ENCODE measurements around the gene DDX53.

Gene DDX53

GRCh38 chrX:22999696-23000223 is at the start of gene DDX53:
TSS of gene DDX53 (plus strand) at chrX:22999960. CDS start at chrX:23000058, 98 bp downstream.
- no peak for DNase-seq (ENCODE audit: low spot score)

- no peak for DNase-seq (ENCODE audit: low spot score)
Observed at GRCh38 chrX:22950269-22951266, 49.2 kb upstream of the DDX53 start.

- no peak for DNase-seq (ENCODE audit: low spot score)
Observed at GRCh38 chrX:22952010-22952409, 47.8 kb upstream of the DDX53 start.

GRCh38 chrX:22958250-22958649 is 41.5 kb upstream of the DDX53 start:
- no peak for DNase-seq (ENCODE audit: low spot score)

- DNase-seq (ENCODE audit: low spot score) = no peak
Observed at GRCh38 chrX:22959204-22959920, 40.4 kb upstream of the DDX53 start.

- no peak for DNase-seq (ENCODE audit: low spot score)
Observed at GRCh38 chrX:22963196-22963595, 36.6 kb upstream of the DDX53 start.

GRCh38 chrX:22968494-22968893 is 31.3 kb upstream of the DDX53 start:
- no peak for DNase-seq (ENCODE audit: low spot score)

- no peak for DNase-seq (ENCODE audit: low spot score)
Observed at GRCh38 chrX:22969411-22969810, 30.3 kb upstream of the DDX53 start.

GRCh38 chrX:22970861-22971260 is 28.9 kb upstream of the DDX53 start:
- no peak for DNase-seq (ENCODE audit: low spot score)

GRCh38 chrX:22974616-22975015 is 25.1 kb upstream of the DDX53 start:
- DNase-seq (ENCODE audit: low spot score) = no peak

GRCh38 chrX:22975786-22976185 is 24.0 kb upstream of the DDX53 start:
- no peak for DNase-seq (ENCODE audit: low spot score)

- DNase-seq (ENCODE audit: low spot score) = no peak
Observed at GRCh38 chrX:22985958-22986357, 13.8 kb upstream of the DDX53 start.

GRCh38 chrX:22987452-22987851 is 12.3 kb upstream of the DDX53 start:
- DNase-seq (ENCODE audit: low spot score) = no peak

- no peak for DNase-seq (ENCODE audit: low spot score)
Observed at GRCh38 chrX:23003116-23003515, 3.4 kb downstream of the DDX53 start.

- DNase-seq (ENCODE audit: low spot score) = no peak
Observed at GRCh38 chrX:23008431-23009099, 8.8 kb downstream of the DDX53 start.

GRCh38 chrX:23012162-23012561 is 12.4 kb downstream of the DDX53 start:
- DNase-seq (ENCODE audit: low spot score) = no peak

- no peak for DNase-seq (ENCODE audit: low spot score)
Observed at GRCh38 chrX:23012636-23013035, 12.9 kb downstream of the DDX53 start.

GRCh38 chrX:23013366-23013765 is 13.6 kb downstream of the DDX53 start:
- no peak for DNase-seq (ENCODE audit: low spot score)

GRCh38 chrX:23031600-23031999 is 31.8 kb downstream of the DDX53 start:
- no peak for DNase-seq (ENCODE audit: low spot score)

GRCh38 chrX:23035493-23035892 is 35.7 kb downstream of the DDX53 start:
- no peak for DNase-seq (ENCODE audit: low spot score)

- no peak for DNase-seq (ENCODE audit: low spot score)
Observed at GRCh38 chrX:23046443-23046842, 46.7 kb downstream of the DDX53 start.
